HG02885 (cell line): ENCODE data around the gene VDR.

Experiments used
- ATAC-seq: cut with Tn5 transposase; IDR thresholded peaks from one replicate; pipeline ENCODE4 v1.9.1; 2021; ENCODE audit warnings: mild to moderate bottlenecking; ENCODE audit not compliant: unreplicated experiment, poor library complexity

VDR gene

GRCh38 chr12:47904713-47905709 is at the start of gene VDR:
VDR (minus strand) TSS chr12:47904994; CDS start chr12:47879113, 25,881 bp downstream.
- peak; percentile 77 for ATAC-seq

DNA sequence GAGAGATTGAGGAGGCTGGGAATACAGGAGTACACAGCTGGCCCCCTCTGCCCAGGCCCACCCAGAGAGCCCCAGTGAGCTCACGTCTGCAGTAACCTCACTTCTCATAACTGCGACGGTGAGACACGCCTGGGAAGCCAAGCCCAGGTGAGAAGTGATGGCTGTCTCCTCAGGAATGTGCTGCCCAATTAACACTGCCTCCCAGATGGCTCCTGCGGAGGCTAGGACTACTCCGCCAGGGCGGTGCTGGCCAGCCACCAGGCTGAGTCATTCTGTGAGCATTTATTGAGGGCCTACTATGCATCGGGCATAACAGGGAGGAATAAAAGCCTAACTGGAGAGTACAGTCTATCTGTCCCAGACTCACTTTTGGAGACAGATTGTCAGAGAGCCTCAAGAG is 49.3 kb upstream of the VDR start:
- ATAC-seq: no peak

DNA sequence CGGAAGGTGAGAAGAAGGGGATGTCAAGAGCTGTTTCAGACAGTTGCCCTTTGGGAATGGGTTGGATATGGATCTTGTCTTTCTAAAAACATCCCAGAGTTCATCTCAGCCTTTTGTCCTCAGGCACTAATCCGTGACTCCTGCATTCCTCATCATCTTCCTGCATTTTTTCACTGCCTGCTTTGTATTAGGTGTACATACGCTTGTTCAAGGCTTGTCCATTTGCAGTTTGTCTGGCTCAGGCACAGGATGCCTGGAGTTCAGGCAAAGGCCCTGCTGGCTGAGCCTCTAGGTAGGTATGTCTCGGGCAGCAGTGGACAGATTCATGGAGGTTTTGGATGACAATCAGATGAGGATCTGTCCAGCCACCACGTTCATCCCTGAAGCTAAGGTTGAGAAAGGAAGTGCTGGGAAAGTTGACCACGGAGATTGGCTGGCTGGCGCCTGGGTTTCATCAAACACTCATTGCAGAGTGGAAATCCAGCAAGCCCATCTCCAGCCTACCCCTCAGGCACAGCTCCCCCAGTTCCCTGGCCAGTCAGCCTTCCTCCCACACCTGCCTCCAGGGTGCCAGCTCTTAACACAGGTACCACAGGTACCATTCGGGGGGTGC is 46.2 kb upstream of the VDR start:
- ATAC-seq: no peak

- peak; percentile 68 for ATAC-seq
These were observed 44.9 kb upstream of the VDR start for GRCh38 chr12:47949441-47950341.

DNA sequence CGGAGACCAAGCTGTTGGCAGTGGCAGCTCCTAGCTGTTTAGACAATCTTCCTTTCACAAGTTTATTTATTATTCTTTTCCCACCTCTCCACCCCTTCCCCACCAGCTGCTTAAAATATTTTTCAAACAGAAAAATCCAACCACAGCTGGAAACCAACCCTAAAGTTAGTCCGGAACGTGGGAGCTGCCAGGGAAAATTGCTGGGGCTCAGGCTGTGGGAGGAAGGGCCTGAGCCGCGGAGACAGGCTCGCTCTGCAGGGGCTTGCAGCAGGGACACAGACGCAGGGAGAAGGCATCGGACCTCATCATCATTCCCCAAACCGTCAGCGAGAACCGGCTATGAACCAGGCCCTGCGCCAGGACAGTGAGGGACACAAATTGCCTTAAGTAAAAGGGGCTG is 42.5 kb upstream of the VDR start:
- no peak for ATAC-seq

DNA sequence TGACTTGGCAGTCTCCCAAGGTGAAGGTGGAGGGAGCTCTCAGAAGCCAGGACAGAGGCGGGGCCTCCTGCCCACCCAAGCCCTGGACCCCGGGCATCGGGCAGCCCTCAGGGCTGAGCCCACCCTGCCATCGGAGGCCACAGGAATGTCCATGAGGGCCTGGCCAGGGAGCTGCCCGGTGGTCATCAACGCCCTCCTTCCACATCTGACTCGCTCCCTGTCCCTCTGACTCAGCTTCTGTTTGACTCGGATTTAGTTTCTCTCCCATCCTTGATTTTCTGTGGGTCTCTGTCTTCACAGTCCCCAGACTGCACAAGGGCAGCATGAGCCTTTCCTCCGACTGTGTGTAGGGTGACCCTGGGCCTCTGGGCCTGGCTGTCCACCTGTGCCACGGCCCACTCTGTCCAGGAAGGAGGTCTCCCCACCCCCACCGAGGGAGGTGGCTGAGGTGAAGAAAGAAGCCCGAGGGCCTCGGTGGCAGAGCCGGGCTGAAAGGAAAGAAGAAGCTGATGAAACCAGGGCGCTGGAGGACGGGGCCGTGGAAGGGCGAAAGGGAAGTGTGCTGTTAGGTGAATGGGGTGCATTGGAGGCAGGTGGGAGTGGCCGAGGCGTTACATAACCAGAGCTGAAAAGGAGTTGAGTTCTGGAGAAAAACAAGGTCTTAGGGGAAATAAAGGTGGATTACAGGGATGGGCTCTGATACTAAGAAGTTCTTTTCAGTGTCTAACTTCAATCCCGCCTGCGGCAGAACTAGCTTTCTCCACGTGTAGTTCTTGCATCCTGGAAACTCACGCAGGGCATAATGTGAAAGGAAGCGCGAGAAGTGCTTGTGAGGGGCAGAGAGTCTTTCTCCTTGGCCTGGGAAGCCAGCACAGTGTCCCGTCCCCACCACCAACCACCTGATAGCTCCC is 41.9 kb upstream of the VDR start:
- no peak for ATAC-seq

GRCh38 chr12:47945341-47945728 is 40.5 kb upstream of the VDR start:
- no peak for ATAC-seq

DNA sequence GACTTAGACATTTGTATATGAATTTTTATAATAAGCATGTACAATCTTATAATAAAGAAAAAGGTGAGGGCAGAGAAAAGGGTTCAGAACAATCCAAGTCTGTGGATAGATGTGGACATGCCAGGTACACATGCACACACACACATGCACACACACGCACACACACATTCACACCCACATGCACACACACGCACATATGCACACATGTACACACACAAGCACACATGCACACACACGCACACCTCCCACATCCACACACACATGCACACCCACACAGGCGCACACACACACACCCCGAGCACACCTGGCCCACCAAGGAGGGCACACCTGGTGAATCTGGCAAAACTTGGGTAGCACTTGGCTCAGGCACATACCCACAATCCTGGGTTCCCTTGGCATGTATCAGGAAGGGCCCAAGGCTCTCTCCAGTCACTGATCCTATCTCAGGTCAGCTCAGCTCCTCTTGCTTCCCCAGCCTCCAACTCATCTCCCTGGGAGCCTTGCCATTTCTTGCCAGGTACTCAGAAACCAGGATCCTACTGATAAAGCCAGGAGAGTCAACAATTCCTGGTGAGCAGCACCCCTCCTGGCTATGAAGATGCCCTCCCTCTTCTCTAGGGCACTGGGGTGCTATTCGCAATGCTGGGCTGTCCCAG is 40.0 kb upstream of the VDR start:
- no peak for ATAC-seq

- ATAC-seq: no peak
These were observed 39.0 kb upstream of the VDR start for GRCh38 chr12:47943623-47944340.

DNA sequence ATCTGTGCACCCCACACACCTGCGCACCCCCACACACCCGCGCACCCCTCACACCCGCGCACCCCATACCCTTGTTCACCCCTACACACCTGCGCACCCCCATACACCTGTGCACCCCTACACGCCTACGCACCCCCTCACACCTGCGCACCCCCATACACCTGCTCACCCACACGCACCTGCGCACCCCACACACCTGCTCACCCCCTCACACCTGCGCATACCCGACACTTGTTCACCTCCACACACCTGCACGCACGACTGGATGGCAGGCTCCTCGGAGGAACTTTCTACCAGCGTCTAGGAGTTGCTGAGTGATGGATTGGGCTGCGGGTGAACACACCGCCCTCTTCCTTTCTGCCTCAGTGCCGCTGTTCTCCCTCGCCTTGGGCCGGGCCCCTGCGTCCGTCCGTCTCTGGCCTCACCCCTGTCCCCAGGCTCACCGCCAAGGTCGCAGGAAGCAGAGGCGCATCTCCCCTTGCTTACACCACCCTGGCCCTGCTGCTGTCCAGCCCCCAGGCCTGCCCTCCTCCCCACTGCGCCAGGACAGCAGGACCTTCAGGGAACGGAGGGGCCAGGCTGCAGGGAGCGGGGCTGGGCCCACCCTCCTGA is 37.9 kb upstream of the VDR start:
- no peak for ATAC-seq

GRCh38 chr12:47941871-47942613 is 37.2 kb upstream of the VDR start:
- ATAC-seq: no peak

- no peak for ATAC-seq
These were observed 36.6 kb upstream of the VDR start for GRCh38 chr12:47941475-47941780.

DNA sequence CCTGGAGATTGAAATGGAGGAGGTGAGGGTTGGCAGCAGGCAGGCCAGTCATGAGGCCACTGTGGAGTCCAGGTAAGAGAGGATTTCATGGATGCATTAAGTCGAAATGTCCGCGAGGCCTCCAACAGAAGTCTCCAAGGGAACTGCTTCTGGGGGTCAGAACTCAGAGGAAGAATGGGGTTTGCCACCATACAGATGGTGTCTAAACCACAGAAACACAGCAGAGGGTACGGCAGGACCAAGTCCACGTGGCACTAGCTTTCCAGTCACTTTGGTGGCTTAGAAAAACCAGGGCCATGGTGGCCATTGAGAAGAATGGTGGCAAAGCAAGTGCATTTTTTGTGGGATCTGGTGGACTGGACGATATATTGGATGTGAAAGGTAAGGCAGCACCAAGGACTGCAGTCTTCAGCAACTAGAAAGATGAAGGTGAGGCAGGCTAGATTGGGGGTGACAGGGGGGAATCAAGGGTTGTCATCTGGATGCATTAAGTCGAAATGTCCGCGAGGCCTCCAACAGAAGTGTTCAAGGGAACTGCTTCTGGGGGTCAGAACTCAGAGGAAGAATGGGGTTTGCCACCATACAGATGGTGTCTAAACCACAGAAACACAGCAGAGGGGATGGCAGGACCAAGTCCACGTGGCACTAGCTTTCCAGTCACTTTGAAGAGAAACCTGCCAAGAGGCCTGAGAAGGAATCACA is 36.1 kb upstream of the VDR start:
- no peak for ATAC-seq

- no peak for ATAC-seq
These were observed 34.3 kb upstream of the VDR start for GRCh38 chr12:47939009-47939601.

GRCh38 chr12:47938594-47938993 is 33.8 kb upstream of the VDR start:
- no peak for ATAC-seq

- no peak for ATAC-seq
These were observed 33.3 kb upstream of the VDR start for GRCh38 chr12:47938093-47938492.

GRCh38 chr12:47935184-47935583 is 30.4 kb upstream of the VDR start:
- no peak for ATAC-seq
